GM19452 (cell line): Measurements from ENCODE around the gene DAZAP2.
"Not testable (repeated sequence)": the region's sequence is repeated elsewhere in the genome, so short reads cannot be mapped to it uniquely, and the experiment has no call there.

Experiments
- ATAC-seq: cut with Tn5 transposase; IDR thresholded peaks from one replicate; pipeline ENCODE4 v1.9.1; 2021; ENCODE audit not compliant: unreplicated experiment

DAZAP2 gene

DNA sequence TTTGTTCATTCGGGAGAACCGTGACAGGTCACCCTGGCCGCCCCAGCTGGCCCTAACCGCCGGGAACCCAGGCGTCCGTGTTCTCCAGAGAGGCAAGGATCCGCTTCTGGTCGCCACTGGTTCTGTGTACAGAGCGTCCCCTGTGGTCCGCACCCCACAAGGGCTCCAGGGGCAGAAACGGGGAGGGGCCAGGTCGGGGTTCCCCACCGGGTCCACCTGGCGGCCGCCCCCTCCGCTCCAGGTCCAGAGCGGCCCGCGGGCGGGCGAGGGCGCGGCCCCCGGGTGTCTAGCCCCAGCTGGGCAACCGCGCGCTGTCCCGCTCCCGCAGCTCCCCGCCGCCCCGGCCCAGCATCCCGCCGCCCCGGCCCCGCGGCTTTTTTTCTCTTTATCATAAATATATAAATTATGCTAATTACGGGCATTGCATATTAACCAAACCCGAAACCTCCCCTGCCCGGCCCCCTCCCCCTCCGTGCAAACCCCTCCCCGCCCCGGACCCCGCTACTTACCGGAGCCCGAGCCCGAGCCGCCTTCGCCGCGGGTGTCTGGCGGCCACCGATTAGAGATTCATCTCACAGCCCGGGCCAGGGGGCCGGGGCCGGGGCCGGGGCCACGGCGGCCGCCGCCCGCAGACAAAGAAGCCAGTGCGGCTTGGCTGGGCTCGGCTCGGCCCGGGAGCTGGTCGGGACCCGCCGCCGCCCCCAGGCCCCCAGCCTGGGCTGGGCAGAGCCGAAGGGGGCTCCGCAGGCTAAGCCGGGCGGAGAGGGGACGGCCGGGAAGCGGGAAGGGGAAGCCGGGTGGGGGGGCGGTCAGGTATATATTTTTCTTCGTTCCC, 21.3 kb upstream of the DAZAP2 start:
- peak; percentile 26 for ATAC-seq

DNA sequence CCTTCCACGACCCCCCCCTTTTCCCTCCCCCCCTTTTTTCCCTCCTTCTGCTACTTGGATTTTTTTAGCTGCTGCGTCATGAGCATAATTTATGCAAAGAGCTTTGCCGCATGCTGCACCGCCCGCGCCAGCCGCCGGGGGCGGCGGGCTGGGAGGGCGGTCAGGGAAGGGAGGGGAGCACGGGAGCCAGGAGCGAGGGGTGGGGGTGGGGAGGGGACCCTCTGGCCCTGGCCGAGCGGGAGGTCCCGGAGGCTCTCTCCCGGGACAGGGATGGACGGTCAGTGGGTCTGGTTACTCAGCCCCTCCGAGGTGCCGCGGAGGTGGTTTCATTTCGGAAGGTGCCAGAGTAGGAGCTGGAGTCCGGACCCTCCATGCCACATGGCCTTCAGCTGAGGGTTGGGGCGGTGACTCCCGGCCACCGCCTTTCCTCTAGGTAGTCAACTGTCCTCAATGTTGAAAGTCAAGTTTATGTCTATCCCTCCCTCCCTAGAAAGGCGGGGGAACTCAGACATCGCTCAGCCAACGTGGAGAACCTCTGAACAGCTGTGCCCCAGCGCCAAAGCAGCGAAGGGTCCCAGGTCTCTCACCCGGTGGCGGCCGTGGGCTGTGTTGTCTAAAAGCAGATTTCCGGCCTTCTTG, 20.5 kb upstream of the DAZAP2 start, which contains the start of gene POU6F1:
Gene POU6F1, minus strand, starts transcription at position 95 of the 639 bp plus-strand sequence. CDS start 11,226 bp downstream, outside the sequence.
- peak; percentile 73 for ATAC-seq

DNA sequence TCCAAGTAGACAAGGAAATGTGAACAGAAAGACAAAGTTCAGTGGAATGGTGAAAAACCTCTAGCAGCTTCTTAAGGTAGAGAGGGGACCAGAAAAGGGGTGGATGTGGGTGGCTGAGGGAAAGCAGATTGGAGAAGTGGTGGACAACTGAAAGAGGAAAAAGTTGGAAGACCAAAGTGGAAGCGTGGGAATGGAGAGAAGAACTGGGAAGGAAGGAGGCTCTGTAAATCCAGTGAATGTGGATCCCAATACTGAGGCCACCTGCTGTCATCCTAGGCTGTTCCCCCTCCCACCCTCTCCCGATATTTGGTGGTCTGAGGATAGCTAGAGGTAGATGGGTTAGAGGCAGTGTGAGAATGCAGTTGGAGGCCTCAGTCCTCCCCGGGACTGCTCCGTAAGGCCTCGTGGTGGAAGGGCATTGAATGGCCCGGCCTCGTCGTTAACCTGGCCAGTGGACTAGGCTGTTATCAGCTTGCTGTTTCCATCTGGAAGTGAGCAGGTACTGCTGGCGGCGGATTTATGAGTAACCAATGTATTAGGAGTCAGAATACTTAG, 19.9 kb upstream of the DAZAP2 start:
- no peak for ATAC-seq

- ATAC-seq: no peak
These were observed 19.3 kb upstream of the DAZAP2 start for GRCh38 chr12:51219322-51219721.

DNA sequence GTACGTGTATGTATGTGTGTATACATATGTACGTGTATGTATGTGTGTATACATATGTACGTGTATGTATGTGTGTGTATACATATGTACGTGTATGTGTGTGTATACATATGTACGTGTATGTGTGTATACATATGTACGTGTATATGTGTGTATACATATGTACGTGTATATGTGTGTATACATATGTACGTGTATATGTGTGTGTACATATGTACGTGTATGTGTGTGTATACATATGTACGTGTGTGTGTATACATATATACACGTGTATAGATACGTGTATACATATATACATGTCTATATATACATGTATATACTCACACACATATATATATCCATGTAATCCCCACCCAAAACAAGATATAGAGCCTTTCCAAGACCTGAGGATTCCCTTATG, 18.8 kb upstream of the DAZAP2 start:
- not testable (repeated sequence) for ATAC-seq

DNA sequence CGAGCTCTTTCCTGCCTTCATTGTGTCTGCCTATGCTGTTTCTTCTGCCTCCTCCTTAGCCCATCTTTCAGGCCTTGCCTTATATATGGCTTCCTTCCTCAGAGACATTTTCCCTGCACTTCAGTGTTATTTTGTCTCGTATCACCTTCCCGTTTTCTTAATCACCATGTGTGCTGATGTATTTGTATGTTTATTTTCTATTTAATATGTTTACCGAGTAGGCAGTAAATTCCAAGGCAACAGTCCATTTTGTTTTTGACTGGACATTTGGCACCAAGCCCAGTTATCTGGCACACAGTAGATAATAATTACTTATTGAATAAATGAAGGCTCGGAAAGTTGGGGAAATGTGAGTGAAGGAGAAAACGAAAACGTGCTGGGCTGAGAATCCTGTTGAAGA, 16.2 kb upstream of the DAZAP2 start:
- ATAC-seq: no peak

GRCh38 chr12:51224625-51225024, 14.0 kb upstream of the DAZAP2 start:
- ATAC-seq: no peak

GRCh38 chr12:51225234-51225633, 13.4 kb upstream of the DAZAP2 start:
- ATAC-seq: no peak

GRCh38 chr12:51225771-51226170, 12.9 kb upstream of the DAZAP2 start:
- ATAC-seq: no peak

DNA sequence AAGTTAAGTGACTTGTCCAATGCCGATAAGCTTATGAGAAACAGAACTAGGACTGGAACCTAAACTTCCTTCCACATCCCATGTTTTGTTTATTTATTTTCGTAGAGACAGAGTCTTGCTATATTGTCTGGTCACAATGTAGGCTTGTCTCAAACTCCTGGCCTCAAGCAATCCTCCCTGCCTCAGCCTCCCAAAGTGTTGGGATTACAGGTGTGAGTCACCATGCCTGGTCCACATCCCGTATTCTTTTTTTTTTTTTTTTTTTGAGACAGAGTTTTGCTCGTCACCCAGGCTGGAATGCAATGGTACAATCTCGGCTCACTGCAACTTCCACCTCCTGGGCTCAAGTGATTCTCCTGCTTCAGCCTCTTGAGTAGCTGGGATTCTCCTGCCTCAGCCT, 11.5 kb upstream of the DAZAP2 start:
- ATAC-seq: not testable (repeated sequence)

GRCh38 chr12:51227962-51228361, 10.7 kb upstream of the DAZAP2 start:
- ATAC-seq: no peak

DNA sequence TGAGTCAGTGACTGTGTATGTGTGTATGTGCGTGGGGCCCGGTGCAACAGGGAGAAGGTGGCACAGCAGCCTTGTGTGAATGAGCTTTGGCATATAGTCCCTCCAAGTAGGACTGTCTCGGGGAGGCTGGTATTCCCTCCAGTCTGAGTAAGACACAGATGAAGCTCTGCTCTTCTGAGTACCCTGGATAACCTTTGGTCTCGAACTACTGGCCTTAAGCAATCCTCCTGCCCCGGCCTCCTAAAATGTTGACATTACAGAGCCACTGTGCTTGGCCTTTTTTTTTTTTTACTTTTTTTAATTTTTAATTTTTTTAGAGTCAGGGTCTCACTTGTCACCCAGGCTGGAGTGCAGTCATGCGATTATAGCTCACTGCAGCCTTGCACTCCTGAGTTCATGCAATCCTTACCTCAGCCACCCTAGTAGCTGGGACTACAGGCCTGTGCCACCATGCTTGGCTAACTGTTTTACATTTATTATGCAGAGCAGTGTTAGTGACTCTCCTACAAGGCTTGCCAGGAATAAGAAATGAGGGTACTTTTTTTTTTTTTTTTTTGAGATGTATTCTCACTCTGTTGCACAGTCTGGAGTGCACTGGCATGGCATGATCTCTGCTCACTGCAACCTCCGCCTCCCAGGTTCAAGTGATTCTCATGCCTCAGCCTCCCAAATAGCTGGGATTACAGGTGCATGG, 9.4 kb upstream of the DAZAP2 start:
- no peak for ATAC-seq

DNA sequence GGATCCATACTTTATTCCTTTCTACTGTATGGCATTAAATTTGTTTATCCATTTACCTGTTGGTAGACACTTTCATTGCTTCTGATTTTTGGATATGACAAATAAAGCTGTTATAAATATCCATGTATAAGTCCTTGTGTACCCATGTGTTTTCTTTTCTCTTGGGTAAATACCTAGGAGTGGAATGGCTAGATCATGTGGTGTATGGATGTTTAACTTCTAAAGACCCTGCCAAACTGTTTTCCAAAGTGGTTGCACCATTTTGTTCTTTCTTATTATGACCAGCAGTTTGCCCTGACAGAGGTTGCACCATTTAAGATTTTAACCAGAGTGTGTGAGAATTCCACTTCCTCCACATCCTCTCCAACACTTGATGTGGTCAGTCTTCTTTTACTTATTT, 6.0 kb upstream of the DAZAP2 start:
- ATAC-seq: no peak

- ATAC-seq: no peak
These were observed 4.1 kb upstream of the DAZAP2 start for GRCh38 chr12:51234530-51234929.

DNA sequence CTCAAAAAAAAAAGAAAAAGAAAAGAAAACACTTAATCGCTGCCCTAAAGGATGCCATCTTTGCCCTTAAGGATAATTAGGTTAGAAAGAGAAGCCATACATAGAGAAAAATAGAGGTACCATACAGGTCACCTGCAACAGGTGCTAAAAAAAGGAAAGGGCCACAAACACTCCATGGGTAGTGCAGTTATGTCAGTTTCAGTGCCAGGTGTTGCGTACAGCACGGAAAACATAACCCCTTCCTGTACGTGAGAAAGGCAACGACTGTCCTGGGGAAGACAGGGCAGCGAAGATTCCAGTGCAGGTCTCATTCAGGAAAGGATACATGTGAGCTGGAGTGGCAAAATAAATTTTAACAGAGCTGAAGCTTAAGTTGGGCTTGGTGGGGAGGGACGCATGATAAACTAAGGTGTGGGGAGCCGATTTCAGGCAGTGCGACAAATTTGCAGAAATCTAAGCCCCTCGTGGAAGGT, 553 bp upstream of the DAZAP2 start:
- peak; percentile 13 for ATAC-seq

GRCh38 chr12:51240971-51241370, 2.3 kb downstream of the DAZAP2 start:
- no peak for ATAC-seq

DNA sequence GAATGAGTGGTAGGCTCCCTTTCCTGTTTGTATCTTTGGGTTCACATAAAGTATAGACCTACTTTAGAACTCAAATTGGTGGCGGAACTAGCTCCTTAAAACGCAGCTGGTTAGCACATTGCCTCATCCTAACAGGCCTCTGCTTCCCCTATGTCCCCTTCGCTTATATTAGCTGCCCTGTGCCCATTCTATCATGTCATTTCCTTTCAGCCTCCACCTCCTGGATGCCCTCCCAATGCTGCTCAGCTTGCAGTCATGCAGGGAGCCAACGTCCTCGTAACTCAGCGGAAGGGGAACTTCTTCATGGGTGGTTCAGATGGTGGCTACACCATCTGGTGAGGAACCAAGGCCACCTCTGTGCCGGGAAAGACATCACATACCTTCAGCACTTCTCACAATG, 3.5 kb downstream of the DAZAP2 start:
- ATAC-seq: no peak

GRCh38 chr12:51242876-51243275, 4.2 kb downstream of the DAZAP2 start:
- no peak for ATAC-seq

DNA sequence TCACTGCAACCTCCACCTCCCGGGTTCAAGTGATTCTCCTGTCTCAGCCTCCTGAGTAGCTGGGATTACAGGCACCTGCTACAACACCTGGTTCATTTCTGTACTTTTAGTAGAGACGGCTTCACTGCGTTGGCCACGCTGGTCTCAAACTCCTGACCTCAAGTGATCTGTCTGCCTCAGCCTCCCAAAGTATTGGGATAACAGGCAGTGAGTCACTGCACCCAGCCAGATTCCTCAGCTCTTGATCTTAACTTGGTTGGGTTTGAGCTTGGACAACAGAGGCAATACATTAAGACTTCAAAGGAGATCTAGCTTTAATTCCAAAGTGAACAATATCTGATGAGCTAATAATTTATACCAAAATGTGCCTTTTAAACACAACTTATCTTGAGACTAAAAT, 5.6 kb downstream of the DAZAP2 start:
- ATAC-seq: no peak

- no peak for ATAC-seq
These were observed 7.0 kb downstream of the DAZAP2 start for GRCh38 chr12:51245476-51246253.
